ACC112 (cell line): ENCODE results near the gene MYPN.

Experiments
- H2AFZ ChIP-seq: fragments of 200-600 bp; sonication (generic); one replicate; pipeline ENCODE4 v1.6.0; 2017; ENCODE audit warnings: antibody characterized with exemption, low read length; ENCODE audit not compliant: unreplicated experiment
- H3K27ac ChIP-seq: fragments of 200-600 bp; sonication (generic); 2 replicates; pipeline ENCODE4 v1.5.1; 2014; ENCODE audit warnings: low read depth, mild to moderate bottlenecking, antibody characterized with exemption, low read length, moderate library complexity
- H3K27me3 ChIP-seq: fragments of 200-600 bp; sonication (generic); 2 replicates; pipeline ENCODE4 v1.6.1; 2014; ENCODE audit warnings: mild to moderate bottlenecking, antibody characterized with exemption, low read length, moderate library complexity, mixed read lengths; ENCODE audit not compliant: insufficient read depth
- H3K36me3 ChIP-seq: fragments of 200-600 bp; sonication (generic); 2 replicates; pipeline ENCODE4 v1.6.1; 2016; ENCODE audit warnings: mild to moderate bottlenecking, antibody characterized with exemption, low read length, moderate library complexity, mixed read lengths; ENCODE audit not compliant: insufficient read depth
- H3K4me1 ChIP-seq: fragments of 200-600 bp; sonication (generic); one replicate; pipeline ENCODE4 v1.6.1; 2016; ENCODE audit warnings: low read length, mixed read lengths; ENCODE audit not compliant: insufficient read depth, unreplicated experiment, control insufficient read depth
- H3K4me3 ChIP-seq: fragments of 200-600 bp; sonication (generic); 2 replicates; pipeline ENCODE4 v1.5.1; 2014; ENCODE audit warnings: mild to moderate bottlenecking, low read depth, low read length
- H3K79me2 ChIP-seq: fragments of 200-600 bp; sonication (generic); one replicate; pipeline ENCODE4 v1.6.0; 2016; ENCODE audit warnings: low read length; ENCODE audit not compliant: control insufficient read depth, unreplicated experiment, insufficient read depth

The MYPN gene

GRCh38 chr10:68079434-68079833, 29.9 kb upstream of the MYPN start:
- Histone ChIP-seq H3K27ac (no peak overlapping the region), H3K36me3 (no peaks in the 10 kb centered on the region), H3K79me2 (peaks cover 6% of the 10 kb centered on the region), H3K4me1 (peaks cover 31% of the 10 kb centered on the region), H3K4me3 (no peak overlapping the region), H2AFZ (no peak overlapping the region), H3K27me3 (no peaks in the 10 kb centered on the region)

- no peaks in the 10 kb centered on the region for H3K27me3 ChIP-seq
- H3K36me3 ChIP-seq = no peaks in the 10 kb centered on the region
- no peak overlapping the region for H3K4me3 ChIP-seq
- no peaks in the 10 kb centered on the region for H3K79me2 ChIP-seq
- H2AFZ ChIP-seq = peak overlapping the region; percentile 0
- no peak overlapping the region for H3K27ac ChIP-seq
- peaks cover 32% of the 10 kb centered on the region for H3K4me1 ChIP-seq
Measured at GRCh38 chr10:68080853-68081431, 28.3 kb upstream of the MYPN start.

- Histone ChIP-seq H2AFZ (peak overlapping the region; percentile 40), H3K36me3 (no peaks in the 10 kb centered on the region), H3K27ac (no peak overlapping the region), H3K79me2 (no peaks in the 10 kb centered on the region), H3K4me3 (no peak overlapping the region), H3K27me3 (no peaks in the 10 kb centered on the region), H3K4me1 (peaks cover 39% of the 10 kb centered on the region)
Measured at GRCh38 chr10:68081916-68082315, 27.4 kb upstream of the MYPN start.

- no peaks in the 10 kb centered on the region for H3K79me2 ChIP-seq
- H2AFZ ChIP-seq = peak overlapping the region; percentile 77
- no peaks in the 10 kb centered on the region for H3K36me3 ChIP-seq
- no peaks in the 10 kb centered on the region for H3K27me3 ChIP-seq
- H3K4me3 ChIP-seq = 0 out of 2 replicates have a peak overlapping the region, but pooled peaks have one; percentile 1
- peaks cover 49% of the 10 kb centered on the region for H3K4me1 ChIP-seq
- H3K27ac ChIP-seq = peak overlapping the region; percentile 72
Measured at GRCh38 chr10:68082872-68083271, 26.4 kb upstream of the MYPN start.

- Histone ChIP-seq H3K79me2 (no peaks in the 10 kb centered on the region), H3K4me3 (no peak overlapping the region), H3K4me1 (peaks cover 55% of the 10 kb centered on the region), H2AFZ (peak overlapping the region; percentile 77), H3K27me3 (no peaks in the 10 kb centered on the region), H3K36me3 (no peaks in the 10 kb centered on the region), H3K27ac (peak overlapping the region; percentile 72)
Measured at GRCh38 chr10:68083953-68084352, 25.3 kb upstream of the MYPN start.

GRCh38 chr10:68084469-68084868, 24.8 kb upstream of the MYPN start:
- Histone ChIP-seq H2AFZ (peak overlapping the region; percentile 77), H3K4me3 (no peak overlapping the region), H3K79me2 (no peaks in the 10 kb centered on the region), H3K27ac (peak overlapping the region; percentile 72), H3K36me3 (no peaks in the 10 kb centered on the region), H3K27me3 (no peaks in the 10 kb centered on the region), H3K4me1 (peaks cover 55% of the 10 kb centered on the region)

GRCh38 chr10:68086011-68086410, 23.3 kb upstream of the MYPN start:
- Histone ChIP-seq H3K4me1 (peaks cover 53% of the 10 kb centered on the region), H2AFZ (no peak overlapping the region), H3K4me3 (no peak overlapping the region)

GRCh38 chr10:68086910-68087684, 22.2 kb upstream of the MYPN start:
- Histone ChIP-seq H3K4me1 (peaks cover 45% of the 10 kb centered on the region), H3K27ac (peak overlapping the region; percentile 77), H3K79me2 (no peaks in the 10 kb centered on the region), H3K36me3 (no peaks in the 10 kb centered on the region), H3K27me3 (no peaks in the 10 kb centered on the region), H3K4me3 (peak overlapping the region; percentile 42), H2AFZ (peak overlapping the region; percentile 55)

More at GRCh38 chr10:68086011-68086410, 23.3 kb upstream of the MYPN start:
- H3K27ac ChIP-seq = peak overlapping the region; percentile 45
- H3K27me3 ChIP-seq = no peaks in the 10 kb centered on the region
- H3K79me2 ChIP-seq = no peaks in the 10 kb centered on the region
- H3K36me3 ChIP-seq = no peaks in the 10 kb centered on the region

GRCh38 chr10:68087685-68088401, 21.4 kb upstream of the MYPN start:
- Histone ChIP-seq H3K4me3 (peak overlapping the region; percentile 42), H2AFZ (peak overlapping the region; percentile 55), H3K4me1 (peaks cover 48% of the 10 kb centered on the region), H3K36me3 (no peaks in the 10 kb centered on the region), H3K27ac (peak overlapping the region; percentile 77), H3K79me2 (no peaks in the 10 kb centered on the region), H3K27me3 (no peaks in the 10 kb centered on the region)

- Histone ChIP-seq H3K79me2 (peaks cover 2% of the 10 kb centered on the region), H2AFZ (peak overlapping the region; percentile 57), H3K36me3 (no peaks in the 10 kb centered on the region), H3K4me3 (peak overlapping the region; percentile 60), H3K27ac (peak overlapping the region; percentile 77), H3K27me3 (no peaks in the 10 kb centered on the region), H3K4me1 (peaks cover 46% of the 10 kb centered on the region)
Measured at GRCh38 chr10:68088740-68089139, 20.5 kb upstream of the MYPN start.
